ENCODE data around the gene SYNPR.

The SYNPR gene

GRCh38 chr3:63528325-63529000 lies 250.4 kb downstream of the SYNPR start:
- DNase-seq: no peak
- TF ChIP-seq POLR2A (IDR thresholded peaks at IDR 0.05; ENCODE audit: low read length) (no peak), GATA1 (IDR thresholded peaks at IDR 0.05; ENCODE audit: low read depth, low read length) (no peak)

- no peak for TF ChIP-seq POLR2A (IDR thresholded peaks at IDR 0.05; ENCODE audit: low read length)
- TF ChIP-seq GATA1 (IDR thresholded peaks at IDR 0.05; ENCODE audit: low read depth, low read length): no peak
- no peak for DNase-seq
Measured at GRCh38 chr3:63532521-63532920, 254.4 kb downstream of the SYNPR start.

- no peak for DNase-seq
- no peak for TF ChIP-seq POLR2A (IDR thresholded peaks at IDR 0.05; ENCODE audit: low read length)
- TF ChIP-seq GATA1 (IDR thresholded peaks at IDR 0.05; ENCODE audit: low read depth, low read length): no peak
Measured at GRCh38 chr3:63538919-63539318, 260.8 kb downstream of the SYNPR start.

GRCh38 chr3:63555767-63556166 lies 277.7 kb downstream of the SYNPR start:
- TF ChIP-seq POLR2A (IDR thresholded peaks at IDR 0.05; ENCODE audit: low read length): no peak
- DNase-seq: no peak

GRCh38 chr3:63556401-63556800 lies 278.3 kb downstream of the SYNPR start:
- TF ChIP-seq POLR2A (IDR thresholded peaks at IDR 0.05; ENCODE audit: low read length) (no peak), GATA1 (IDR thresholded peaks at IDR 0.05; ENCODE audit: low read depth, low read length) (no peak)
- DNase-seq: no peak

GRCh38 chr3:63557912-63558311 lies 279.8 kb downstream of the SYNPR start:
- TF ChIP-seq GATA1 (IDR thresholded peaks at IDR 0.05; ENCODE audit: low read depth, low read length) (no peak), POLR2A (IDR thresholded peaks at IDR 0.05; ENCODE audit: low read length) (no peak)
- DNase-seq: no peak

GRCh38 chr3:63559884-63560283 lies 281.8 kb downstream of the SYNPR start:
- no peak for DNase-seq
- TF ChIP-seq GATA1 (IDR thresholded peaks at IDR 0.05; ENCODE audit: low read depth, low read length) (no peak), POLR2A (IDR thresholded peaks at IDR 0.05; ENCODE audit: low read length) (no peak)

GRCh38 chr3:63561879-63562278 lies 283.8 kb downstream of the SYNPR start:
- DNase-seq: no peak
- TF ChIP-seq GATA1 (IDR thresholded peaks at IDR 0.05; ENCODE audit: low read depth, low read length): no peak
- no peak for TF ChIP-seq POLR2A (IDR thresholded peaks at IDR 0.05; ENCODE audit: low read length)

- TF ChIP-seq GATA1 (IDR thresholded peaks at IDR 0.05; ENCODE audit: low read depth, low read length) (no peak), POLR2A (IDR thresholded peaks at IDR 0.05; ENCODE audit: low read length) (no peak)
- no peak for DNase-seq
Measured at GRCh38 chr3:63562323-63562722, 284.2 kb downstream of the SYNPR start.

GRCh38 chr3:63563572-63563971 lies 285.5 kb downstream of the SYNPR start:
- DNase-seq: no peak

GRCh38 chr3:63565220-63565619 lies 287.1 kb downstream of the SYNPR start:
- no peak for TF ChIP-seq GATA1 (IDR thresholded peaks at IDR 0.05; ENCODE audit: low read depth, low read length)
- TF ChIP-seq POLR2A (IDR thresholded peaks at IDR 0.05; ENCODE audit: low read length): no peak
- no peak for DNase-seq

More at GRCh38 chr3:63563572-63563971, 285.5 kb downstream of the SYNPR start:
- TF ChIP-seq POLR2A (IDR thresholded peaks at IDR 0.05; ENCODE audit: low read length) (no peak), GATA1 (IDR thresholded peaks at IDR 0.05; ENCODE audit: low read depth, low read length) (no peak)

GRCh38 chr3:63571682-63572081 lies 293.6 kb downstream of the SYNPR start:
- no peak for TF ChIP-seq POLR2A (IDR thresholded peaks at IDR 0.05; ENCODE audit: low read length)
- TF ChIP-seq GATA1 (IDR thresholded peaks at IDR 0.05; ENCODE audit: low read depth, low read length): no peak
- DNase-seq: no peak

GRCh38 chr3:63576846-63577245 lies 298.7 kb downstream of the SYNPR start:
- TF ChIP-seq GATA1 (IDR thresholded peaks at IDR 0.05; ENCODE audit: low read depth, low read length): no peak
- no peak for TF ChIP-seq POLR2A (IDR thresholded peaks at IDR 0.05; ENCODE audit: low read length)
- no peak for DNase-seq

- no peak for DNase-seq
- TF ChIP-seq GATA1 (IDR thresholded peaks at IDR 0.05; ENCODE audit: low read depth, low read length) (no peak), POLR2A (IDR thresholded peaks at IDR 0.05; ENCODE audit: low read length) (no peak)
Measured at GRCh38 chr3:63578858-63579257, 300.8 kb downstream of the SYNPR start.

GRCh38 chr3:63580151-63580550 lies 302.0 kb downstream of the SYNPR start:
- DNase-seq: no peak
- TF ChIP-seq GATA1 (IDR thresholded peaks at IDR 0.05; ENCODE audit: low read depth, low read length) (no peak), POLR2A (IDR thresholded peaks at IDR 0.05; ENCODE audit: low read length) (no peak)

Measured in erythroblast (primary cell).